Measurements from ENCODE around the gene UBAC2. TPM values are rescaled to one million over a fixed set of nuclear protein-coding genes. Genes with fewer than 3 reads are reported as not detected.

UBAC2 gene
- total and polyA plus RNA-seq, 2 of the 8 experiments (the other 6 are each of a cell fraction or from before 2014, with no cell fraction given): 75.9 to 76.9 TPM

GRCh38 chr13:99310382-99311031 is 109.9 kb downstream of the UBAC2 start:
- Histone ChIP-seq H3K79me2 (ENCODE audit: control insufficient read depth in 1 of 2, insufficient read depth in 2 of 2, low read length in 2 of 2) (no peaks in the 10 kb centered on the region), H3K79me1 (ENCODE audit: low read depth, low read length) (no peaks in the 10 kb centered on the region; the same call in 1 of the 2 replicates), H3K18ac (ENCODE audit: extremely low read depth, low read length) (no peak overlapping the region), H4K20me1 (replicated peaks in 1 of 2; ENCODE audit: control insufficient read depth in 1 of 2, insufficient read depth in 2 of 2, low read length in 2 of 2) (peaks cover 1 to 5% of the 10 kb centered on the region in 2 experiments), H3K23ac (ENCODE audit: insufficient read length) (no peak overlapping the region), H3K4ac (replicated peaks; ENCODE audit: insufficient read length, low read depth, low read length) (no peak overlapping the region), H3K56ac (replicated peaks; ENCODE audit: insufficient read length, low read depth, low read length) (no peak overlapping the region), H4K91ac (replicated peaks; ENCODE audit: insufficient read length, low read length) (no peak overlapping the region), H3K23me2 (ENCODE audit: low read depth, low read length) (no peaks in the 10 kb centered on the region), H2BK20ac (ENCODE audit: low read length) (no peak overlapping the region), H3K9me3 (ENCODE audit: insufficient read depth in 2 of 2, low read depth in 1 of 2, low read length in 1 of 2) (no peaks in the 10 kb centered on the region), H3K4me2 (ENCODE audit: insufficient read depth in 1 of 2, low read depth in 2 of 2, low read length in 2 of 2) (no peak overlapping the region), H2AK5ac (ENCODE audit: low read depth, low read length) (no peak overlapping the region), H3K27ac (ENCODE audit: low read depth, low read length) (no peak overlapping the region), H2AFZ (ENCODE audit: low read length) (no peak overlapping the region), H2BK120ac (replicated peaks; ENCODE audit: low read depth, low read length) (no peak overlapping the region), H3K14ac (ENCODE audit: insufficient read length) (no peak overlapping the region), H2BK15ac (ENCODE audit: low read length) (no peak overlapping the region), H2BK12ac (ENCODE audit: low read depth, low read length) (no peak overlapping the region), H3K4me1 (replicated peaks in 1 of 4; ENCODE audit: control insufficient read depth in 3 of 4, insufficient read depth in 4 of 4, low read length in 3 of 4) (peaks cover 0 to 3% (median 0%) of the 10 kb centered on the region in 4 experiments; a peak in 1 of 7 replicates), H4K5ac (ENCODE audit: insufficient read length, low read depth, low read length) (no peak overlapping the region), H2BK5ac (ENCODE audit: low read depth, low read length) (no peak overlapping the region), H3K9ac (replicated peaks in 1 of 4; ENCODE audit: extremely low read depth in 1 of 4, low read depth in 3 of 4, low read length in 3 of 4) (no peak overlapping the region), H3K27me3 (replicated peaks in 1 of 4; ENCODE audit: control insufficient read depth in 3 of 4, extremely low read depth in 1 of 4, insufficient read depth in 3 of 4, low read length in 3 of 4) (no peaks in the 10 kb centered on the region), H3K4me3 (ENCODE audit: extremely low read depth in 1 of 4, insufficient read depth in 2 of 4, low read depth in 3 of 4, low read length in 4 of 4) (no peak overlapping the region), H3K36me3 (ENCODE audit: control insufficient read depth in 2 of 4, insufficient read depth in 4 of 4, low read length in 3 of 4) (no peaks in the 10 kb centered on the region; a peak in 1 of 8 replicates), H4K8ac (ENCODE audit: extremely low read depth, insufficient read depth, low read length) (no peak overlapping the region)
- FAIRE-seq: no peak
- CTCF ChIA-PET (ENCODE audit: partially characterized antibody): no interaction called here
- no peak for DNase-seq (ENCODE audit: low read depth in 1 of 2, low spot score in 2 of 2)
- POLR2A ChIA-PET (ENCODE audit: partially characterized antibody): no interaction called here
- 85% methylated on average over 4 of the region's 4 CpGs; no CpG with 5 or more reads in 1 of the 2 experiments for WGBS, 2 experiments (ENCODE audit: extremely low coverage in 1 of 2, insufficient coverage in 1 of 2, insufficient read length in 1 of 2, insufficient replicate concordance in 2 of 2, low coverage in 1 of 2, low lambda C conversion rate in 2 of 2, missing lambda C conversion rate in 1 of 2)
- TF ChIP-seq ASH2L (IDR thresholded peaks at IDR 0.05; ENCODE audit: low read length) (no peak), KDM5A (IDR thresholded peaks at IDR 0.05; ENCODE audit: low read length) (no peak), TAF7 (optimal IDR thresholded peaks at IDR 0.05; ENCODE audit: borderline replicate concordance, low read depth, low read length) (no peak), BACH1 (IDR thresholded peaks at IDR 0.05; ENCODE audit: low read length) (no peak), EZH2 (IDR thresholded peaks at IDR 0.05; ENCODE audit: low read depth, low read length, severe bottlenecking) (no peak), CBX8 (IDR thresholded peaks at IDR 0.05; ENCODE audit: borderline replicate concordance, low read depth, low read length) (no peak), RAD21 (IDR thresholded peaks at IDR 0.05 in 1 of 2, conservative IDR thresholded peaks at IDR 0.05 in 1 of 2; ENCODE audit: low read depth in 2 of 2, low read length in 2 of 2) (no peak), CBX5 (IDR thresholded peaks at IDR 0.05; ENCODE audit: low read depth, low read length) (no peak), SP2 (IDR thresholded peaks at IDR 0.05; ENCODE audit: low read length) (no peak), SP4 (IDR thresholded peaks at IDR 0.05; ENCODE audit: low read length) (no peak), TAF1 (IDR thresholded peaks at IDR 0.05; ENCODE audit: low read depth, low read length) (no peak), NRF1 (IDR thresholded peaks at IDR 0.05; ENCODE audit: low read depth, low read length) (no peak)
